Gastrocnemius medialis (tissue), 4 donors: ENCODE data around the gene SMARCD1.

Experiments used
- POLR2A ChIP-seq, 2 donors: fragments of 450-650 bp; IDR thresholded peaks; one replicate each; pipeline ENCODE4 v1.6.1; 2017; ENCODE audit warnings: antibody characterized with exemption in 2 of 2, mild to moderate bottlenecking in 2 of 2, moderate library complexity in 2 of 2
- TF ChIP-seq, protein P1 (sequence below), 5 experiments: fragments of 450-650 bp in 3 of 5; fragments of 200-600 bp in 2 of 5; sonication (generic) in 2 of 5; IDR thresholded peaks in 4 of 5; conservative IDR thresholded peaks in 1 of 5; 1 replicate in 4 of 5; 2 replicates in 1 of 5; pipeline ENCODE4 v1.5.1; 2016 to 2019; ENCODE audit warnings: antibody characterized with exemption in 5 of 5, mild to moderate bottlenecking in 3 of 5, moderate library complexity in 3 of 5

DNA sequence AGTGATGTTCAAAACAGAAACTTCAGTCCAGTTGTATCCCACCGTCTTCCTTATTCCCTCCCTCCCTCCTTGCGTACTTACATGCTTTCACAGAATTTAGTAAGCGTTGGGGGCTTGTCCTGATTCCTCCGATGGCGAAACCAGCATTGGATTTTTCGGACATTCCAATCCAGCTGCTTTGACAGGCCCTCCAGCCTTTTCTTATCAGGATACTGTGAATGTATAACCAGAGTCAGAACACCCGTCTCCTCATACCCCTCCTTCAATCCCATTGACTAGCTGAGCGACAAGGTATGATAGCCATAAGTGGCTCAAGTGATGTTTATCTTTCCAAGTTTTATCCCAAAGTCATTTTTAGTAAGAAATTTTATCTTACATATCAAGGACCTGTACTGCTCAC lies 57.9 kb downstream of the SMARCD1 start:
- TF ChIP-seq, protein P1, sequence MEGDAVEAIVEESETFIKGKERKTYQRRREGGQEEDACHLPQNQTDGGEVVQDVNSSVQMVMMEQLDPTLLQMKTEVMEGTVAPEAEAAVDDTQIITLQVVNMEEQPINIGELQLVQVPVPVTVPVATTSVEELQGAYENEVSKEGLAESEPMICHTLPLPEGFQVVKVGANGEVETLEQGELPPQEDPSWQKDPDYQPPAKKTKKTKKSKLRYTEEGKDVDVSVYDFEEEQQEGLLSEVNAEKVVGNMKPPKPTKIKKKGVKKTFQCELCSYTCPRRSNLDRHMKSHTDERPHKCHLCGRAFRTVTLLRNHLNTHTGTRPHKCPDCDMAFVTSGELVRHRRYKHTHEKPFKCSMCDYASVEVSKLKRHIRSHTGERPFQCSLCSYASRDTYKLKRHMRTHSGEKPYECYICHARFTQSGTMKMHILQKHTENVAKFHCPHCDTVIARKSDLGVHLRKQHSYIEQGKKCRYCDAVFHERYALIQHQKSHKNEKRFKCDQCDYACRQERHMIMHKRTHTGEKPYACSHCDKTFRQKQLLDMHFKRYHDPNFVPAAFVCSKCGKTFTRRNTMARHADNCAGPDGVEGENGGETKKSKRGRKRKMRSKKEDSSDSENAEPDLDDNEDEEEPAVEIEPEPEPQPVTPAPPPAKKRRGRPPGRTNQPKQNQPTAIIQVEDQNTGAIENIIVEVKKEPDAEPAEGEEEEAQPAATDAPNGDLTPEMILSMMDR (IDR thresholded peaks at IDR 0.05 in 4 of 5, conservative IDR thresholded peaks at IDR 0.05 in 1 of 5): no peak
- TF ChIP-seq POLR2A (IDR thresholded peaks at IDR 0.05): no peak
